AG09319 (cell line): ENCODE results near the gene NDE1.

Source experiments
- DNase-seq: peaks from one replicate; pipeline ENCODE4 v3.0.0-alpha.2; 2010; ENCODE audit warnings: low read depth; ENCODE audit errors: extremely low read depth
- CTCF ChIP-seq: IDR thresholded peaks from 2 replicates; pipeline ENCODE4 v1.5.1; 2011; ENCODE audit warnings: low read depth, mild to moderate bottlenecking, inconsistent platforms, low read length, moderate library complexity

The NDE1 gene

DNA sequence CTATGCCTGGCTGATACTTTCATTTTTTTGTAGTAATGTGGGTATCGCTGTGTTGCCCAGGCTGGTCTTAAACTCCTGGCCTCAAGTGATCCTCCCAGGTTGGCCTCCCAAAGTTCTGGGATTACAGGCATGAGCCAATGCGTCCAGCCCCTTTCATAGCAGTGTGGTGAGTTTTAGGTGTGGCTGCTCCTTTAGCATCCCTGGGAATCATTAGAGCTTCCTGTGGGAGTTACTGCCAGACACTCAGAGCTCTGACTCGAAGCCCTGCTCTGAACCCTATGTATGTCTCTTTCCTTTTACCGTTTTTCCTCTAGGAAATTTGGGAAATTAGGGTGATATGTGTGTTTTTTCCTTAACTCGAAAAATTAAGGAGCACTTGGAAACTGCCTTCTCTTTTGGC is 44.5 kb downstream of the NDE1 start:
- TF ChIP-seq CTCF: no peak
- DNase-seq: no peak

GRCh38 chr16:15699819-15700218 is 49.8 kb downstream of the NDE1 start:
- no peak for DNase-seq
- TF ChIP-seq CTCF: no peak

- DNase-seq: no peak
- no peak for TF ChIP-seq CTCF
Observed at GRCh38 chr16:15701367-15701766, 51.3 kb downstream of the NDE1 start.

GRCh38 chr16:15701975-15702970 is 52.2 kb downstream of the NDE1 start:
- no peak for DNase-seq
- no peak for TF ChIP-seq CTCF

- DNase-seq: no peak
- no peak for TF ChIP-seq CTCF
Observed at GRCh38 chr16:15703029-15703736, 53.1 kb downstream of the NDE1 start.

- peak; percentile 78 for TF ChIP-seq CTCF
- DNase-seq: peak; percentile 45
Observed at GRCh38 chr16:15704545-15704987, 54.5 kb downstream of the NDE1 start.

- DNase-seq: no peak
- no peak for TF ChIP-seq CTCF
Observed at GRCh38 chr16:15705064-15705565, 55.1 kb downstream of the NDE1 start.
